H9 (cell line): Measurements from ENCODE around the gene WNT6. TPM values are rescaled to one million over a fixed set of nuclear protein-coding genes. Genes with fewer than 3 reads are reported as not detected.

Experiments
- DNase-seq: peaks from one replicate; pipeline ENCODE4 v3.0.0-alpha.2; 2017
- H2AFZ ChIP-seq: one replicate; pipeline ENCODE4 v1.6.1; 2013; ENCODE audit warnings: mild to moderate bottlenecking, low read length, control low read depth, moderate library complexity
- H2AK5ac ChIP-seq: 2 replicates; pipeline ENCODE4 v1.6.1; 2013; ENCODE audit warnings: low read length, control low read depth, mixed read lengths; ENCODE audit not compliant: insufficient read length
- H2BK120ac ChIP-seq: one replicate; pipeline ENCODE4 v1.6.1; 2013; ENCODE audit warnings: low read depth, mild to moderate bottlenecking, low read length, control low read depth, inconsistent platforms; ENCODE audit not compliant: poor library complexity, severe bottlenecking
- H2BK12ac ChIP-seq: 2 replicates; pipeline ENCODE4 v1.6.1; 2013; ENCODE audit warnings: low read length, control low read depth, mixed read lengths, low read depth; ENCODE audit not compliant: insufficient read length
- H2BK15ac ChIP-seq: 2 replicates; pipeline ENCODE4 v1.6.1; 2013; ENCODE audit warnings: low read depth, low read length, control low read depth
- H2BK20ac ChIP-seq: one replicate; pipeline ENCODE4 v1.6.1; 2013; ENCODE audit warnings: low read depth, mild to moderate bottlenecking, low read length, control low read depth, inconsistent platforms; ENCODE audit not compliant: poor library complexity, severe bottlenecking
- H2BK5ac ChIP-seq: 2 replicates; pipeline ENCODE4 v1.6.1; 2013; ENCODE audit warnings: low read length, control low read depth, mixed read lengths; ENCODE audit not compliant: insufficient read length
- H3K14ac ChIP-seq: 2 replicates; pipeline ENCODE4 v1.6.1; 2013; ENCODE audit warnings: low read length, control low read depth; ENCODE audit not compliant: insufficient read depth
- H3K18ac ChIP-seq: 2 replicates; pipeline ENCODE4 v1.6.1; 2013; ENCODE audit warnings: low read depth, mild to moderate bottlenecking, mixed read lengths, low read length, control low read depth; ENCODE audit not compliant: insufficient read length
- H3K23ac ChIP-seq: 2 replicates; pipeline ENCODE4 v1.6.1; 2013; ENCODE audit warnings: low read length, control low read depth, mixed read lengths, low read depth; ENCODE audit not compliant: insufficient read length
- H3K23me2 ChIP-seq: 2 replicates; pipeline ENCODE4 v1.6.1; 2013; ENCODE audit warnings: low read depth, mild to moderate bottlenecking, mixed read lengths, low read length, control low read depth; ENCODE audit not compliant: insufficient read length, poor library complexity, severe bottlenecking
- H3K27ac ChIP-seq: 2 replicates; pipeline ENCODE4 v1.5.1; 2013; ENCODE audit warnings: low read length, control low read depth, mixed read lengths, low read depth; ENCODE audit not compliant: insufficient read length
- H3K27me3 ChIP-seq: 2 replicates; pipeline ENCODE4 v1.6.1; 2013; ENCODE audit warnings: low read length, control low read depth, inconsistent platforms; ENCODE audit not compliant: insufficient read depth
- H3K4ac ChIP-seq: 2 replicates; pipeline ENCODE4 v1.6.1; 2013; ENCODE audit warnings: low read depth, mild to moderate bottlenecking, control low read depth, inconsistent platforms, low read length, moderate library complexity
- H3K4me1 ChIP-seq: 2 replicates; pipeline ENCODE4 v1.6.1; 2013; ENCODE audit warnings: low read length, control low read depth, inconsistent platforms; ENCODE audit not compliant: insufficient read depth
- H3K4me2 ChIP-seq: 2 replicates; pipeline ENCODE4 v1.6.1; 2013; ENCODE audit warnings: low read length, control low read depth, mixed read lengths; ENCODE audit not compliant: insufficient read length, insufficient read depth
- H3K56ac ChIP-seq: 2 replicates; pipeline ENCODE4 v1.6.1; 2013; ENCODE audit warnings: low read depth, mild to moderate bottlenecking, mixed read lengths, low read length, control low read depth; ENCODE audit not compliant: insufficient read length
- H3K79me1 ChIP-seq: 2 replicates; pipeline ENCODE4 v1.6.1; 2013; ENCODE audit warnings: low read depth, mild to moderate bottlenecking, moderate library complexity, low read length, control low read depth, inconsistent platforms; ENCODE audit not compliant: insufficient read depth, poor library complexity, severe bottlenecking
- H3K79me2 ChIP-seq: 2 replicates; pipeline ENCODE4 v1.6.1; 2013; ENCODE audit warnings: low read length, control low read depth, inconsistent platforms; ENCODE audit not compliant: insufficient read depth
- H3K9ac ChIP-seq: 2 replicates; pipeline ENCODE4 v1.6.1; 2013; ENCODE audit warnings: low read length, control low read depth, mixed read lengths; ENCODE audit not compliant: insufficient read length; ENCODE audit errors: extremely low read depth
- H3K9me3 ChIP-seq: one replicate; pipeline ENCODE4 v1.6.1; 2013; ENCODE audit warnings: low read depth, low read length, inconsistent platforms; ENCODE audit not compliant: control insufficient read depth
- H3T11ph ChIP-seq: one replicate; pipeline ENCODE4 v1.6.1; 2013; ENCODE audit warnings: mild to moderate bottlenecking, low read length, control low read depth, inconsistent platforms
- H4K20me1 ChIP-seq: one replicate; pipeline ENCODE4 v1.6.1; 2013; ENCODE audit not compliant: control insufficient read depth, insufficient read length, insufficient read depth
- H4K5ac ChIP-seq: 2 replicates; pipeline ENCODE4 v1.6.1; 2013; ENCODE audit warnings: low read depth, mild to moderate bottlenecking, mixed read lengths, low read length, control low read depth; ENCODE audit not compliant: insufficient read length
- H4K8ac ChIP-seq: replicated peaks from 2 replicates; pipeline ENCODE4 v1.6.1; 2013; ENCODE audit warnings: low read length, control low read depth, mixed read lengths, low read depth; ENCODE audit not compliant: insufficient read length
- H4K91ac ChIP-seq: 2 replicates; pipeline ENCODE4 v1.6.1; 2013; ENCODE audit warnings: low read depth, mild to moderate bottlenecking, moderate library complexity, mixed read lengths, low read length, control low read depth; ENCODE audit not compliant: insufficient read length
- H3K27ac Mint-ChIP-seq, 3 experiments: 2 replicates in 2 of 3; 3 replicates in 1 of 3; pipeline ENCODE4 v1.8.0; 2020 to 2021; ENCODE audit warnings: mixed read lengths in 3 of 3, mild to moderate bottlenecking in 1 of 3, moderate library complexity in 1 of 3
- H3K27me3 Mint-ChIP-seq: 2 replicates; pipeline ENCODE4 v1.8.0; 2021; ENCODE audit warnings: low read depth, mild to moderate bottlenecking, moderate library complexity, mixed read lengths
- H3K36me3 Mint-ChIP-seq, 3 experiments: 2 replicates in 2 of 3; 3 replicates in 1 of 3; pipeline ENCODE4 v1.8.0; 2020 to 2021; ENCODE audit warnings: low read depth in 3 of 3, mixed read lengths in 3 of 3; ENCODE audit not compliant: insufficient read depth in 1 of 3
- H3K4me1 Mint-ChIP-seq, 2 experiments: 2 replicates each; pipeline ENCODE4 v1.8.0; 2020; ENCODE audit warnings: mixed read lengths in 2 of 2
- H3K4me3 Mint-ChIP-seq, 2 experiments: 2 replicates in 1 of 2; 3 replicates in 1 of 2; pipeline ENCODE4 v1.8.0; 2020 to 2021; ENCODE audit warnings: mild to moderate bottlenecking in 2 of 2, mixed read lengths in 2 of 2, moderate library complexity in 1 of 2
- H3K9me3 Mint-ChIP-seq, 2 experiments: 2 replicates in 1 of 2; 3 replicates in 1 of 2; pipeline ENCODE4 v1.8.0; 2020; ENCODE audit warnings: mild to moderate bottlenecking in 2 of 2, mixed read lengths in 2 of 2, moderate library complexity in 1 of 2
- WGBS: extraction: QIAGEN DNeasy Blood & Tissue Kit; methylation state at CpG from one replicate; pipeline ENCODE4 v1.1.7; 2013; ENCODE audit warnings: missing lambda C conversion rate, low lambda C conversion rate, mixed read lengths; ENCODE audit not compliant: insufficient read length; ENCODE audit errors: extremely low coverage; 5-methylcytosine and 5-hydroxymethylcytosine counted together
- total RNA-seq: library from RNA; stranded (reverse); gene quantifications from 2 replicates; pipeline ENCODE4 v1.2.1, GENCODE V29; 2021
- TF ChIP-seq, protein P1 (sequence below): fragments of 200-600 bp; sonication (generic); conservative IDR thresholded peaks from 3 replicates; pipeline ENCODE4 v1.8.0; 2021; ENCODE audit warnings: antibody characterized with exemption, mild to moderate bottlenecking

Gene WNT6
- total RNA-seq, 1 experiment from 2014 or later = not detected

DNA sequence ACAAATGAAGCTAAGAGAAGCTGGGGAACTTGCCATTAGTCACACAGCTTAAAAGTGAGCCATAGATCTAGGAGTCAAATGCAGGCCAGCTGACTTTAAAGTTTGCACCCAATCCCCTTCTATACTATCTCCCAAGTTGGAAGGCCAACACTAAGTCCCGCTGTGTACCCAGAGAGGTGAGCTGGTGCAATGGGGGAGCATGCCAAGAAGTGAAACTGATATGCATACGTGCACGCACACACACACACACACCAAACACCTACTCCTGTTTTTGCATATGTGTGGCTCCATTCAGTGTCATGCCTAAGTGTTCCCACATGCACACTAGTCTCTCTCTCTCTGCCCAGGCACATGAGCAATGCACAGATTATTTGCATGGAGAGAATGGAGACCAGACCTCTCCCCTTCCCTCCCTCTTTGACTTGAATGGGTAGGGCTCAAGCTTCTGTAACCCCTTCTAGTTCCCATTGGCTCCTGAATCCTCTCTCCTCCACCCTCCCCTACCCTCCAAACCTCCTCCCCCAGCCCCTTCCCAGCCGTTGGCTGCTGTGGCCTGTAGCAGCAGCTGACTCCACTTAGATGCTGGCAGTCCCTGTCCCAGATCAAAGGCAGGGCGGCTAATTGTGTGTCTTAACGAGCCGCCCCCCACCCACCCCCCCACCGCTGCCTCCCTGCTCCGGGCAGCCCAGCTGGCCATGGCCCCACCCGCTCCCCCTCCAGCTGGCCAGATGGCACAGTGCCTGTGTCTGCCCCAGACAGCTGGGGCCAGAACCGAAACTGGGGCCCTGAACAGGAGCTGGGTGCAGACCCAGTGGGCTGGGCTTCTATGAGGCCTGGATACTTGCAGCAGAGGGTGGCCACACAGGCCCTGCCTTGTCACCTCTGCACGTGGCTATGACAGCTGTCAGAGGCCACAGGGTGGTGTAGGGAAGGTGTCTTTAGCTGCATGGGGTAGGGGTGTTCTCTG, 26.7 kb downstream of the WNT6 start:
- WGBS = no CpG with 5 or more reads among the region's 12 CpGs
- no peaks in the 10 kb centered on the region for H3K23me2 ChIP-seq
- peaks cover under 1% of the 10 kb centered on the region for H4K20me1 ChIP-seq
- no peak overlapping the region for H3T11ph ChIP-seq
- H4K5ac ChIP-seq = no peak overlapping the region
- H2BK20ac ChIP-seq = no peak overlapping the region
- no peaks in the 10 kb centered on the region for H3K79me2 ChIP-seq
- no peak overlapping the region for H3K14ac ChIP-seq
- H2BK12ac ChIP-seq = no peak overlapping the region
- no peaks in the 10 kb centered on the region for H3K79me1 ChIP-seq
- no peaks in the 10 kb centered on the region for H3K9me3 ChIP-seq
- Mint-ChIP-seq H3K27ac (no peak overlapping the region), H3K9me3 (peaks cover 4 to 5% of the 10 kb centered on the region in 2 experiments; a peak in 4 of 5 replicates), H3K36me3 (no peaks in the 10 kb centered on the region; a peak in 1 of 7 replicates), H3K27me3 (peaks cover 97% of the 10 kb centered on the region), H3K4me3 (no peak overlapping the region), H3K4me1 (peaks cover 2 to 6% of the 10 kb centered on the region in 2 experiments; a peak in 2 of 4 replicates)
- no peak overlapping the region for H3K18ac ChIP-seq
- no peak overlapping the region for H2AFZ ChIP-seq
- no peak for DNase-seq
- TF ChIP-seq, protein P1, sequence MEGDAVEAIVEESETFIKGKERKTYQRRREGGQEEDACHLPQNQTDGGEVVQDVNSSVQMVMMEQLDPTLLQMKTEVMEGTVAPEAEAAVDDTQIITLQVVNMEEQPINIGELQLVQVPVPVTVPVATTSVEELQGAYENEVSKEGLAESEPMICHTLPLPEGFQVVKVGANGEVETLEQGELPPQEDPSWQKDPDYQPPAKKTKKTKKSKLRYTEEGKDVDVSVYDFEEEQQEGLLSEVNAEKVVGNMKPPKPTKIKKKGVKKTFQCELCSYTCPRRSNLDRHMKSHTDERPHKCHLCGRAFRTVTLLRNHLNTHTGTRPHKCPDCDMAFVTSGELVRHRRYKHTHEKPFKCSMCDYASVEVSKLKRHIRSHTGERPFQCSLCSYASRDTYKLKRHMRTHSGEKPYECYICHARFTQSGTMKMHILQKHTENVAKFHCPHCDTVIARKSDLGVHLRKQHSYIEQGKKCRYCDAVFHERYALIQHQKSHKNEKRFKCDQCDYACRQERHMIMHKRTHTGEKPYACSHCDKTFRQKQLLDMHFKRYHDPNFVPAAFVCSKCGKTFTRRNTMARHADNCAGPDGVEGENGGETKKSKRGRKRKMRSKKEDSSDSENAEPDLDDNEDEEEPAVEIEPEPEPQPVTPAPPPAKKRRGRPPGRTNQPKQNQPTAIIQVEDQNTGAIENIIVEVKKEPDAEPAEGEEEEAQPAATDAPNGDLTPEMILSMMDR = no peak
- H3K23ac ChIP-seq = no peak overlapping the region
- H3K27ac ChIP-seq = no peak overlapping the region
- peaks cover 78% of the 10 kb centered on the region for H3K27me3 ChIP-seq
- H4K91ac ChIP-seq = no peak overlapping the region
- H3K4me1 ChIP-seq = no peaks in the 10 kb centered on the region
- H3K4ac ChIP-seq = no peak overlapping the region
- H2BK15ac ChIP-seq = no peak overlapping the region
- no peak overlapping the region for H3K56ac ChIP-seq
- no peak overlapping the region for H4K8ac ChIP-seq
- H3K4me2 ChIP-seq = no peak overlapping the region
- no peak overlapping the region for H2BK120ac ChIP-seq
- no peak overlapping the region for H3K9ac ChIP-seq
- H2BK5ac ChIP-seq = no peak overlapping the region
- H2AK5ac ChIP-seq = no peak overlapping the region
